RWPE1 (cell line): ENCODE measurements around the gene PSMB3.
A peak's percentile ranks its signal among the peaks of the same experiment; 100 is the strongest.

ENCODE experiments used
- CTCF ChIA-PET: fragments of 350-600 bp; sonication (Branson Sonifier 250); formaldehyde crosslinking; extraction: SDS; loops from one replicate; lab custom pipeline; 2021; lab: Yijun Ruan, JAX
- POLR2A ChIA-PET: fragments of 400-600 bp; formaldehyde crosslinking; extraction: SDS; loops from one replicate; lab custom pipeline; 2020; ENCODE audit warnings: antibody characterized with exemption; ENCODE audit not compliant: low non-redundant PET; lab: Yijun Ruan, JAX
- DNase-seq: peaks from one replicate; pipeline ENCODE4 v3.0.0; 2012; ENCODE audit warnings: low spot score
- H3K27ac ChIP-seq: fragments of 450-650 bp; 2 replicates; pipeline ENCODE4 v1.5.1; 2017
- TF ChIP-seq, protein P1 (sequence below): fragments of 450-650 bp; conservative IDR thresholded peaks from 2 replicates; pipeline ENCODE4 v1.5.1; 2017; ENCODE audit warnings: low read depth, mild to moderate bottlenecking

PSMB3 gene

DNA sequence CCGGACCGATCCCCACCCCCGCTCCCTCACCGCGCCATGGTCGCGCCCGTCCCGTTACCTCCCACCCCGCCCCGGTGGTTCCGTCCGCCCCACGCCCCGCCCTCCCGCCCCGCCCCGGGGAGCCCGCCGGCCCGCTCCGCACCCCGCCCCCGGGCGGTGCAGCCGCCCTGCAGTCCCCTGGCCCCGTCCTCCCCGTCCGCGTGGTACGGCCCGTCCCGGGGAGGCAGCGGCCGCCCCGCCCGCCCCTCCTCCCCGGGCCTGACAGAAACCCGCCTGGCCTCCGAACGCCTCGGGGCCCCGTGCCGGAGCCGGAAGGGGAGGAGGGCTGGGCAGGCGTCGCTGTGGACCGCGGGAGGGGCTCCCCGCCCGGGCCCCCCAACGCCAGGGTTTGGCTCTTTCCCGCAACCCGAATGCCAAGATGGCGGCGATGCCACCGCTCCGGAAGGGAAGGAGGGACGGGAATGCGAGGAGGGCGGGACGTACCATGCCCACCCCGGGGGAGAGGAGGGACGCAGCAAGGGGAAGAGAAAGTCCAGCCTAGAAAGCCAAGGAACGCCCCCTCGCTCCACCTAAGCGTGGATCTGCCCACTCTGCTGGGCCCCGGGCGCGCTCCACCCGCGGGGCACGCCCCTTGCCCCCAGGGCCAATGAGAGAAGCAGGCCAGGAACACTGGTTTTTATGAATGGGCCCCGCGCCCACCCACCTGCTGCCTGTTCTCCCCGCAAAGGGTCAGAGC, 47.1 kb downstream of the PSMB3 start, which contains the start of gene PIP4K2B:
Gene PIP4K2B (minus strand): TSS at position 56 of the 736 bp plus-strand sequence. CDS start 132 bp downstream, outside the sequence.
- peak; percentile 97 for DNase-seq
- peak within 1 kb of the TSS; percentile 97 for H3K27ac ChIP-seq
- CTCF ChIA-PET = interaction anchor here (0.7 kb wide), 1 partner anchor 123 kb away, joined by 3 read pairs; no protein-coding TSS in a partner anchor
- TF ChIP-seq, protein P1, sequence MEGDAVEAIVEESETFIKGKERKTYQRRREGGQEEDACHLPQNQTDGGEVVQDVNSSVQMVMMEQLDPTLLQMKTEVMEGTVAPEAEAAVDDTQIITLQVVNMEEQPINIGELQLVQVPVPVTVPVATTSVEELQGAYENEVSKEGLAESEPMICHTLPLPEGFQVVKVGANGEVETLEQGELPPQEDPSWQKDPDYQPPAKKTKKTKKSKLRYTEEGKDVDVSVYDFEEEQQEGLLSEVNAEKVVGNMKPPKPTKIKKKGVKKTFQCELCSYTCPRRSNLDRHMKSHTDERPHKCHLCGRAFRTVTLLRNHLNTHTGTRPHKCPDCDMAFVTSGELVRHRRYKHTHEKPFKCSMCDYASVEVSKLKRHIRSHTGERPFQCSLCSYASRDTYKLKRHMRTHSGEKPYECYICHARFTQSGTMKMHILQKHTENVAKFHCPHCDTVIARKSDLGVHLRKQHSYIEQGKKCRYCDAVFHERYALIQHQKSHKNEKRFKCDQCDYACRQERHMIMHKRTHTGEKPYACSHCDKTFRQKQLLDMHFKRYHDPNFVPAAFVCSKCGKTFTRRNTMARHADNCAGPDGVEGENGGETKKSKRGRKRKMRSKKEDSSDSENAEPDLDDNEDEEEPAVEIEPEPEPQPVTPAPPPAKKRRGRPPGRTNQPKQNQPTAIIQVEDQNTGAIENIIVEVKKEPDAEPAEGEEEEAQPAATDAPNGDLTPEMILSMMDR = no peak
- POLR2A ChIA-PET = no interaction called here

GRCh38 chr17:38800237-38800760, 47.8 kb downstream of the PSMB3 start:
- POLR2A ChIA-PET = no interaction called here
- CTCF ChIA-PET = interaction anchor here (0.7 kb wide), 1 partner anchor 123 kb away, joined by 3 read pairs; no protein-coding TSS in a partner anchor
- no peak for DNase-seq
- TF ChIP-seq, protein P1 = no peak
- H3K27ac ChIP-seq = peak overlapping the region; percentile 97

GRCh38 chr17:38809828-38810227, 57.3 kb downstream of the PSMB3 start:
- ChIA-PET POLR2A (no interaction called here), CTCF (interaction anchor here (0.5 to 0.6 kb wide), 2 partner anchors 8 to 87 kb away, joined by 4 to 6 read pairs; no protein-coding TSS in a partner anchor)
- H3K27ac ChIP-seq = no peak overlapping the region
- DNase-seq = no peak
- TF ChIP-seq, protein P1 = no peak
